Right atrium auricular region (tissue), 2 donors: Measurements from ENCODE around the gene BCOR. TPM values are rescaled to one million over a fixed set of nuclear protein-coding genes. Genes with fewer than 3 reads are reported as not detected.

Source experiments
- DNase-seq: peaks from one replicate; pipeline ENCODE4 v3.0.0-alpha.2; 2019; ENCODE audit warnings: low spot score
- H3K27ac ChIP-seq, 2 donors: fragments of 200-600 bp; sonication (generic); 1 replicate in 1 of 2; 2 replicates in 1 of 2; pipeline ENCODE4 v1.5.1; 2016 to 2019
- H3K27me3 ChIP-seq, 2 donors: fragments of 200-600 bp; sonication (generic); one replicate each; pipeline versions ENCODE4 v1.5.1 to v1.6.0; 2017 to 2019
- H3K36me3 ChIP-seq: fragments of 200-600 bp; sonication (generic); one replicate; pipeline ENCODE4 v1.5.1; 2016
- H3K4me1 ChIP-seq, 2 donors: fragments of 200-600 bp; sonication (generic); one replicate each; pipeline versions ENCODE4 v1.5.1 to v1.6.0; 2017 to 2019
- H3K4me3 ChIP-seq, 2 donors: fragments of 200-600 bp; sonication (generic); 1 replicate in 1 of 2; 2 replicates in 1 of 2; pipeline ENCODE4 v1.5.1; 2017 to 2019; ENCODE audit warnings: mild to moderate bottlenecking in 1 of 2, moderate library complexity in 1 of 2
- H3K9me3 ChIP-seq, 2 donors: fragments of 200-600 bp; sonication (generic); one replicate each; pipeline ENCODE4 v1.5.1; 2019
- CTCF ChIP-seq, 2 donors: fragments of 200-600 bp; sonication (generic); IDR thresholded peaks; one replicate each; pipeline ENCODE4 v1.5.1; 2019; ENCODE audit warnings: antibody characterized with exemption in 2 of 2
- total RNA-seq, 2 donors: library from RNA; depleted of rRNA; stranded (reverse); fragments of >200 nt; gene quantifications; one replicate each; pipeline ENCODE4 v1.1.0, GENCODE V29; 2016

The BCOR gene
- total RNA-seq, 2 donors from 2014 or later, result 24.3 to 37.1 TPM

GRCh38 chrX:40145001-40145922 lies 47.5 kb upstream of the BCOR start:
- Histone ChIP-seq H3K4me1 (peaks cover 0 to 54% of the 10 kb centered on the region in 2 donors), H3K27ac (peak overlapping the region in 1 of 2 donors; percentile 6), H3K9me3 (no peaks in the 10 kb centered on the region), H3K4me3 (peak overlapping the region; percentile 37 to 48), H3K36me3 (no peaks in the 10 kb centered on the region), H3K27me3 (no peaks in the 10 kb centered on the region)
- no peak for DNase-seq
- TF ChIP-seq CTCF (IDR thresholded peaks at IDR 0.05), result no peak

GRCh38 chrX:40144576-40144975 lies 46.8 kb upstream of the BCOR start:
- H3K27ac ChIP-seq, result no peak overlapping the region
- no peaks in the 10 kb centered on the region for H3K36me3 ChIP-seq
- H3K4me3 ChIP-seq, result no peak overlapping the region
- H3K4me1 ChIP-seq, result peaks cover 0 to 50% of the 10 kb centered on the region in 2 donors
- DNase-seq, result no peak
- no peaks in the 10 kb centered on the region for H3K9me3 ChIP-seq
- no peak for TF ChIP-seq CTCF (IDR thresholded peaks at IDR 0.05)
- no peaks in the 10 kb centered on the region for H3K27me3 ChIP-seq

- Histone ChIP-seq H3K27ac (no peak overlapping the region), H3K9me3 (no peaks in the 10 kb centered on the region), H3K4me3 (no peak overlapping the region), H3K27me3 (no peaks in the 10 kb centered on the region), H3K4me1 (peaks cover 0 to 44% of the 10 kb centered on the region in 2 donors), H3K36me3 (no peaks in the 10 kb centered on the region)
- no peak for DNase-seq
- no peak for TF ChIP-seq CTCF (IDR thresholded peaks at IDR 0.05)
Observed at GRCh38 chrX:40143987-40144386, 46.2 kb upstream of the BCOR start.

- no peak for DNase-seq
- H3K4me1 ChIP-seq, result peaks cover 0 to 35% of the 10 kb centered on the region in 2 donors
- H3K9me3 ChIP-seq, result no peaks in the 10 kb centered on the region
- H3K27me3 ChIP-seq, result no peaks in the 10 kb centered on the region
- no peak overlapping the region for H3K27ac ChIP-seq
- no peak overlapping the region for H3K4me3 ChIP-seq
- H3K36me3 ChIP-seq, result no peaks in the 10 kb centered on the region
- no peak for TF ChIP-seq CTCF (IDR thresholded peaks at IDR 0.05)
Observed at GRCh38 chrX:40143001-40143400, 45.2 kb upstream of the BCOR start.

- H3K4me1 ChIP-seq, result peaks cover 0 to 29% of the 10 kb centered on the region in 2 donors
- no peaks in the 10 kb centered on the region for H3K36me3 ChIP-seq
- H3K9me3 ChIP-seq, result no peaks in the 10 kb centered on the region
- H3K27ac ChIP-seq, result no peak overlapping the region
- TF ChIP-seq CTCF (IDR thresholded peaks at IDR 0.05), result no peak
- DNase-seq, result no peak
- no peak overlapping the region for H3K4me3 ChIP-seq
- H3K27me3 ChIP-seq, result no peaks in the 10 kb centered on the region
Observed at GRCh38 chrX:40142417-40142816, 44.7 kb upstream of the BCOR start.
